Femur (tissue), 1 donor: Measurements from ENCODE around the gene PRKCE.
"Not testable (repeated sequence)": the region's sequence is repeated elsewhere in the genome, so short reads cannot be mapped to it uniquely, and the experiment has no call there.

Experiments
- DNase-seq: peaks from one replicate; pipeline ENCODE4 v3.0.0-alpha.2; 2017

PRKCE gene

GRCh38 chr2:45897842-45898241 lies 246.4 kb downstream of the PRKCE start:
- no peak for DNase-seq

GRCh38 chr2:45898819-45899218 lies 247.3 kb downstream of the PRKCE start:
- no peak for DNase-seq

GRCh38 chr2:45899926-45900325 lies 248.5 kb downstream of the PRKCE start:
- no peak for DNase-seq

GRCh38 chr2:45901468-45902032 lies 250.1 kb downstream of the PRKCE start:
- DNase-seq, result peak; percentile 80

DNA sequence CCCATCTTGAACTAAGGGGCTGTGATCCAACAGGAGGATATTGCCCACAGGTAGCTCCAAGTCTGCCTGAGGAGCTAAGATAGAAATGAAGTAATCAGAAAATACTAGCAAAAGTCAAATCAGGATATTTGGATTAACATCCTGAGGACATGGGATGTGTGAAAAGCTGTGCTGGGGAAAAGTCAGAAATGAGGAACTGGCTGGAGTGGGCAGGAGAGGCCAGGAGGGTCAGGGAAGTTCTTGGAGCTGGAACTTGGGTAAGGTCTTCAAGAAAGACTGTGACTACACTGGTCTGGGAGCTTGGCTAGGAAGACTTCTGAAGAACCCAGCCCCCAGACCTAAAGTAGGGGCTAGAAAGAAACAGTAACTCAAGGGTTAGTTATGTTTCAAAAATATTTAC lies 250.9 kb downstream of the PRKCE start:
- DNase-seq, result no peak

DNA sequence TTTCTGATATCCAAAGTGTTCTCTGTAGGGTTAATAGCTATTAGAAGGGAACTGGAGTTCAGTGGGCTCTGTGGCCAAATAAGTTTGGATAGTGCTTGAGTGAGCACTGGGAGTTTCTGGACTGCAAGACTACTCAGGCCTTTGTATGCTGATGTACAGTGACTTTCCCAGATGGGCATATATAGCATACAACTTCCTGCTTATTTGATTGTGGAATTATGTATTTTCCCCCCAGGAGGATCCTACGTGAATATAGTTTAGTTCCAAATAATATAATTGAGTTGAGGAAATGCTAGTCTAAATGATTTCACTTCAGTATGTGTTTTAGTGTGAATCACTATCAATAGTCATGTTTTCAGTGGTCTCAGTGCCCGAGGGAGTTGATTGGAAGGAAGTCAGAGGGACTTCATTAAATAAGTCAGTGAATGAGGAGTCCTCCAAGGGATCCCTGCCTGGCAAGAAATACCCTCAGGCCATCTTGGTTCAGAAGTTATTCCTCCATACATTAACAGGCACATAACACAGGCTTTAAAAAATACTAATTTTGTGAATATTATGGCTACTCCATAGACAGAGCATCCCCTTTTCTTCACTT lies 251.4 kb downstream of the PRKCE start:
- DNase-seq, result no peak

DNA sequence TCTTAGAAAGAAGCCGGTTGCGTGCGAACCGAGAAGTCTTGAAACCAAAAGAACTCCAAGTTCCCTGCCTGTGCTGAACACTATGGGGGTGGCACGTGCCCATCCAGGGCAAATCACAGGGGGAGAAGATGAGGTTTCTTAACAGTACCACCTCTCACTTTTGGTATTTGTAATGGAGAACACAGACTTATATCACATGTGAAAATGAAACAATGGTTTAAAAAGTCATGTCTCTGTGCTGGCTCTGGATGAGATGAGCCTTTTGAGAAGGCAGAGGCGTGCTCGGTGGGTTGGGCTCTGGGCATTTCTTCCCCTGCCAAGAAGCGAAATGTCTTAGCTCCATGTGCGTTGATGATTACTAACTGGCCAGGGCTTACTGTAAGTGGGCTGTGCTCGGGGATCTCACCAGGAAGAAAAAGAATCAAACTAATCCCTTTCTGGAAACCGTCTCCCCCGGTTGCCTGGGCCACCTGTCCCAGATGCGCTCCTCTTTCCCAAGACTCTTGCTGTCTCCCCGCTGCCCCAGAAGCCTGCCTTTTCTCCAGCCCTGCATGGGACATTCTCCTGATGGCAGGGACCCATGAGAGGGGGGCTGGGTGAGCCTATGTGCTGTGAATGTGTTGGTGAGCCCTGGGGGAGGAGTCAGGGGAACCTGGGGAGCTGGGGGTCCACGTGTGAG lies 252.9 kb downstream of the PRKCE start:
- DNase-seq, result peak; percentile 65

- DNase-seq, result no peak
Observed at GRCh38 chr2:45904946-45905631, 253.6 kb downstream of the PRKCE start.

- DNase-seq, result no peak
Observed at GRCh38 chr2:45905632-45905958, 254.1 kb downstream of the PRKCE start.

GRCh38 chr2:45907592-45907991 lies 256.1 kb downstream of the PRKCE start:
- DNase-seq, result no peak

DNA sequence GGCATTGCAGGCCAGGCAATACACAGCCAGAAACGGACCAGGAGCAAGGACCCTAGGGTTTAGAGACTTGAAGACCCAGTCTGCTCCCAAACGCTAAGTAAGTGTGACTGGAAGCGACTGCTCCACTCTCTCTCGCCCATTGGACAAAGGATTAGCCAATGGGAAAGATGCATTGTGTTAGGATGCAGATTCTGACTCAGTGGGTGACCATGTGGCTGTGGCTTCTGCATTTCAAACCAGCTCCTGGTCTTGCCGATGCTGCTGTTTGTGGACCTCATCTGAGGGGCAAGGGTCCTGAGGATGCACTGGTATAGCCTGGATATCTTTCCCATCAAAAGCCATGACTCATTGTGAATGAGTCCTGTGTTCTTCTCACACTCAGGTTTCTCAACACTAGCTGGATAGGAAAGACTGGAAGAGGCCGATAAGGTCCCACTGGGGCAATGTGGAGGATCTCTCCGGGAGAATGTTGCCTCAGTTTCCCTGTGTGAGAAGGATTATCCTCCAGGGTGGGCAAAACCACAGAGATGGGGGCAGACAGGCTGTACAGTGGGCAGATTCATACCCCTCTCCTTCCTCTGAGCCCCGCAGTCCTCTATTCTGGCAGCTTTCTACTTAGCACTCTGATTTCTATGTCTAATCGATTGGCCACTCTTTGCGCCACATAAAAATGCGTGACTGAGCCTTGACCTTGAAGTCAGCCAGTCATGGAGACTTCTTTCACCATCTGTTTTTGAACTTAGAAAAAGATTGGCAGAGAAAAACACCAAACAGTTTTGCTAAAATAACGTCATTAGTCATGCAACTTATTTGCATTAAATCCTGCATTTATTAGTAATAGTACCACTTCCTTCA lies 257.1 kb downstream of the PRKCE start:
- no peak for DNase-seq

DNA sequence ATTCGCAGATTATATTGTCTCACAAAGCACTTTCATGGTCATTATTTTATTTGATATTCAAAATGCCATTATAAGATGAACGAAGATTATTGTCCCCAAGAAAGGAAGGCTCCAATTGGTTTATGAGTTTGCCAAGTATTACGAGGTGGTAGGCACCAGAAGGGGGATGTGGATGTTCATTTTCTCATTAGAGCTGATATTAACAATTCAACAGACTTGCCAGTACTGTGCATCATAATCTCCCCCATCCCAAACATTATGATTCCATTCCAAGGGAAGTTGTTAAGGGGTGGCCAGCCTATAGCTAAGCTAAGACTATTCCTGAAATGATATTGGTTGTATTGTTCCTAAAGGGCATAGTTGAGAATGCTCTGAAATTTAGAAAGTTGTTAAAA lies 257.7 kb downstream of the PRKCE start:
- no peak for DNase-seq

DNA sequence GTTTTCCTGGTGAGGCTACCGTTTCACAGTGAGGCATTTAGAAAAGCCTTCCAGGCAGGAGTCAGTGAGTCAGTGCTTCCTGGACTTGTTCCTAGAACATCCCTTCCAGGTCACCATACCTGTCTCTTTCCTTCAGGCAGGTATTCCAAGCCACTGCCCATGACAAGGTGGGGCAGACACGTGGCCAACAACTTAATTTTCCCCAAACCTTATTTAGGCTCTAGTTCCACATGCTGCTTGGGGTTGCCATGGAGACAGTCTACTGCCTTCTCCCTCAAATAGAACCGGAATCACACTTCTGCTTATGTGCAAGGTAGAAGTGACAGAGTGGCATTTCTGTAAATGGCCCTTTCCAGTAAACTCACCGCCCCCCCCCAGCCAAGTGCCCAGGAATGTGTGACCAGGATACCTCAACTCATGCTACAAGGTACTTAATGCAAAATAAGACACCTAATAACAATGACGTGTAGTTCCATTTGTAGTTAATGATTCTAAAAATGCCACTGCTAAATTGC lies 258.3 kb downstream of the PRKCE start:
- no peak for DNase-seq

DNA sequence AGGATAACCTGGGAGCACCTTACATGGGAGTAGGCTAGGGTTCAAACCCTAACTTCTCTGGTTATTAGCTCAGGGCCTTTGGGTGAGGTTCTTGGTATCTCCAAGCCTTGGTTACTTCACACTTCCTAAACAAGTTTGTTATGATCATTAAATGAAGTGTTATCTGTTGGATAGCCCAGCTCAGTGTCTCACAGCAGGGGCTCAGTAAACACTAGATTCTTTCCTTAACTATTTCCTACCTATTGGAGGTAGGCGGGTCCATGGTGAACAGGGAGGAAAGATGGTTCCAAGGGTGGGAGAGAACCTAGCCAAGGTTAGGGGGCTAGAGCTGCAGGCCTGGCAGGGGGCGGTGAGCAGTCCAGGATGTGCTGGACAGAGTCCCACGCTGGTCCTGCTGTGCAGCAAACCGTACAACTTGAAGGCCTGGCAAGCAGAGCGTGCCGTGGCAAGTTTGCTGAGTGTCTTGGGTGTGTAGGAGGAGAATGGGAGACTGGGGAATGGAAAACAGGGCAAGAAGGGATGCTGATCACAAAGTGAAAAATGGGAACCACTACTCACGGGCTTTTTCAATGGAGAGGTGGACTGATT lies 259.1 kb downstream of the PRKCE start:
- no peak for DNase-seq

DNA sequence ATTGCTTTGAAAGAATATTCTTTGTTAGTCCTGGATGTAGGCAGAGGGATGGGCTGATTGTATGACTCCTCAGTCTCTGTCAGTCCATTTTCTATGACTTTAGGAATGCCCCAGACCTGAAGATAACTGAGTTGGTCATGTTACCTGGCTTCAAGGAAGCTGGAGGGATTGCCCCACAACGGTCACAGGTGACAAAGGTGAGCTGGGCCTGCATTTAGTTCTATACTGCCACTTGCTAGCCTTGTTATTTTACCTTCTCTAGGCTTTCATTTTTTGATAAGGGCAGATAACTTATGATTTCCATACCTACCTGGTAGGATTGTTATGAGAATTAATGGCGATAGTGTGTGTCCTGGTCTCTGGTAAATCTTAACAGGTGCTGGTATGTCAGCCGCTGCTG lies 260.1 kb downstream of the PRKCE start:
- no peak for DNase-seq

GRCh38 chr2:45912109-45912508 lies 260.6 kb downstream of the PRKCE start:
- DNase-seq, result no peak

DNA sequence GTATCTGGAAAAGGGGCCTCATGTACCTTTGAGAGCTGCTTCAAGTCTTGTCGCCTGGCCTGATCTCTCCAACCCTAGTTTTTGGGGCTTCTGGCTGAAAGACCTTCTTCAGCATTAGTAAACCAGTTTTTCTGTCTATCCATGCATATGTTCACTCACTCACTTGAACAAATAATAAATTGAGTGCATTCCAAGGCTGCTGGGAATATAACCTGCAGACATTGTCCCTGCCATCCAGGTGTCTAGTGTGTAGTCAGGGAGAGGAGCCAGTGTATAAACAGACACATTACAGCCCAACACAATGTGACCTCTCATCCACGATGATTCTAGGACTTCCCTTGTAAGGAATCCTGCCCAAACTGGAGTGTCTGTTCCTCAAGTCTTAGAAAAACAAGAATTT lies 262.1 kb downstream of the PRKCE start:
- DNase-seq, result no peak

DNA sequence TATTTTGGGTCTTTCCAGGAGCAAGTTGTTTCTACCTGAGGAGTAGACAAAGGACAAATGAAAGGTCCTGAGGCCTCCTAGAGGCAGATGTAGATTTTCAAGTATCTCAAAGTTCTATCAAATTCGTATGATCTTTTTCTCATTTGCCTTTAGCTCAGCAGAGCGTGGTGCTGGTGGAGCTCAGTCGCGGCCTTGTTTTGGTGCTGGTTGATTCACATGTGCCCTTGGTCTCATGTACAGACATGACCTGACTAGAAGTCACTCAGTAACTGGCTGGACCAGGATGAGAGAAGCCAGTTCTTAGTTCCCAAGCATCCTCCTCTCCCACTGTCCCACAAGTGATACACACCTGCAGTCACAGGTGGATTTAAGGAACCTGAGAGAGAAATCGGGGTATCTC lies 264.0 kb downstream of the PRKCE start:
- no peak for DNase-seq

GRCh38 chr2:45917561-45918176 lies 266.2 kb downstream of the PRKCE start:
- DNase-seq, result not testable (repeated sequence)

- DNase-seq, result no peak
Observed at GRCh38 chr2:45918463-45919159, 267.1 kb downstream of the PRKCE start.

DNA sequence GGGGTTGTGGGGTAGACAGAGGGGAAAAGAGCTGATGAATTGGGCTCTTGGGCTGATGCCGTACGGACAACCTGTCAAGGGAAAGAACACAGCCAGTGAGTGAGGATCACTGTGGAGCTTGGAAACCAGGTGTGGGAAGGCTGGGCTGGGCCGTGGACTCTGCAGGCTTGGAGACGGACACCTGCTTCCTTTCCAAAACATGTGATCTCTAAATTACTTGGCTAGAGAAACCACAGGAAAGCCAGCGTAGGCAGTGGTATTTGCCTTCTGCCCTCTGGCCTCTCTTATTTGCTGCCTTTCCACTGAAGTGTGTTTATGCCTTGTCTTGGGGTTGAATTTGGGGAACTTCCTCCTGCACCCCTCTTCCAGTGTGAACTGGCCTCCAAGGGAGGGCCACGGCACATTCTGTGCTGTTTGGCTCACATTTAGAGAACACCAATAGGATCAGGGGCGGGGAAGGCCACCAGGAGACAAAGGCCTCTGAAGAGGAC lies 267.7 kb downstream of the PRKCE start:
- DNase-seq, result no peak
